Measurements from ENCODE around the gene ACTL7A.
"Not testable (repeated sequence)": the region's sequence is repeated elsewhere in the genome, so short reads cannot be mapped to it uniquely, and the experiment has no call there.

ACTL7A gene

DNA sequence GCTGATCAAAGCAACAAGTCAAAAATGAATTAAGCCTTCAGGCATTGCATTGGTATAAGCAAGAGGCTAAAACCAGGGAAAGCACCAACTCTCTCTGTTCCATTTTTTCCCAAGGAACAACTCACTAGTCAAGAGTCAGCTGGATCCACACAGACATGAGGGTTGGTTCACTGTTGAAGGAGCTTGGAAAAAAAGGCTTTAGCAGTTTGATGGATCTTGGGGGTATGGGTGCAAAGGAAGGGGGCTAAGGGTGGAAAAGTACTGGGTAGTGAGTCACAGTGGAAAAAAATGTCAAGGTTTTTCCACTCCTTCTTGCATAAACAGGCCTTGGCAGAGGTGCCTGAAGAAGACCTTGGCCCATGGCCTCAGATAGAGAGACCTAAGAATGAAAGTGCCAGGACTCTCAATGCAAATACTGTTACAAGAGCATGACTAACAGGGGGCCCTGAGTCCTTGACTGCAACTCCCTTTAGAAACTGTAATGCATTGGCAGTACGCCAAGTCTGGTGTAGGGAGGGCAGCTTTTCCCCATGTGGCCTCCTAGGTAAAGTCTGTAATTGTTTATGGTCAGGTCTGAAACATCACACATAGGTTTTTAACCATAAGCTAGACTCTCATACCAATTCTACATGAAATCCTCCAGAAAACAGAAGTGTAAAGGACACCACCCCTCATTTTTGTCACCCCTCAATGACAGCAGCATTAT lies 23.7 kb downstream of the ACTL7A start:
- DNase-seq (ENCODE audit: low read depth, low spot score) = peak; percentile 23
- ChIA-PET POLR2A (no interaction called here), CTCF (interaction anchor here (1.6 kb wide), 1 partner anchor 11 kb away, joined by 3 read pairs; no protein-coding TSS in a partner anchor)
- TF ChIP-seq, protein P1, sequence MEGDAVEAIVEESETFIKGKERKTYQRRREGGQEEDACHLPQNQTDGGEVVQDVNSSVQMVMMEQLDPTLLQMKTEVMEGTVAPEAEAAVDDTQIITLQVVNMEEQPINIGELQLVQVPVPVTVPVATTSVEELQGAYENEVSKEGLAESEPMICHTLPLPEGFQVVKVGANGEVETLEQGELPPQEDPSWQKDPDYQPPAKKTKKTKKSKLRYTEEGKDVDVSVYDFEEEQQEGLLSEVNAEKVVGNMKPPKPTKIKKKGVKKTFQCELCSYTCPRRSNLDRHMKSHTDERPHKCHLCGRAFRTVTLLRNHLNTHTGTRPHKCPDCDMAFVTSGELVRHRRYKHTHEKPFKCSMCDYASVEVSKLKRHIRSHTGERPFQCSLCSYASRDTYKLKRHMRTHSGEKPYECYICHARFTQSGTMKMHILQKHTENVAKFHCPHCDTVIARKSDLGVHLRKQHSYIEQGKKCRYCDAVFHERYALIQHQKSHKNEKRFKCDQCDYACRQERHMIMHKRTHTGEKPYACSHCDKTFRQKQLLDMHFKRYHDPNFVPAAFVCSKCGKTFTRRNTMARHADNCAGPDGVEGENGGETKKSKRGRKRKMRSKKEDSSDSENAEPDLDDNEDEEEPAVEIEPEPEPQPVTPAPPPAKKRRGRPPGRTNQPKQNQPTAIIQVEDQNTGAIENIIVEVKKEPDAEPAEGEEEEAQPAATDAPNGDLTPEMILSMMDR (IDR thresholded peaks at IDR 0.05; ENCODE audit: insufficient read depth, low read length, missing control alignments) = no peak
- H3K4me3 ChIP-seq (ENCODE audit: low read depth, low read length) = no peak overlapping the region

DNA sequence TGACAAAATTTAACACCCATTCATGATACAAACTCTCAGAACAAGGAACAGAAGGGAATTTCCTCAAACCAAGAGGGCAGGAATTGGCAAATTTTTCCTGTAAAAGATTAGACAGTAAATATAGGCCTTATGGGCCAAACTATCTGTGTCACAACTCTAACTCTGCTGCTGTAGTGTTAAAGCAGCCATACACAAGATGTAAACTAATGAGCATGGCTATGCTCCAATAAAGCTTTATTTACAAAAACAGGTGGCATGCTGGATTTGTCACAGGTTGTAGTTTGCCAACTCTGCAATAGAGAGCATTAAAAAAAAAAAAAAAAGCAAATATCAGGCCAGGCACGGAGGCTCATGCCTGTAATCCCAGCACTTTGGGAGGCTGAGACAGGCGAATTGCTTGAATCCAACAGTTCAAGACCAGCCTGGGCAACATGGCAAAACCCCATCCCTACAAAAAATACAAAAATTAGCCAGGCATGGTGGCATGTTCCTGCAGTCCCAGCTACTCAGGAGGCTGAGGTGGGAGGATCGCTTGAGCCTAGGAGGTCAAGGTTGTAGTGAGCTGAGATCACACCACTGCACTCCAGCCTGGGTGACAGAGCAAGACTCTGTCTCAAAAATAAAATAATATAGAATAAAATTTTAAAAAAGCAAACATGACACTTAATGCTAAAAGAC lies 24.7 kb downstream of the ACTL7A start:
- POLR2A ChIA-PET; H3K4me3 ChIP-seq (ENCODE audit: low read depth, low read length); DNase-seq (ENCODE audit: low read depth, low spot score): not testable (repeated sequence)
- CTCF ChIA-PET = interaction anchor here (1.6 kb wide), 1 partner anchor 10 kb away, joined by 3 read pairs; no protein-coding TSS in a partner anchor

- CTCF ChIA-PET = interaction anchor here (0.6 to 2.2 kb wide), 10 partner anchors 9 to 522 kb away, joined by 3 to 9 read pairs (median 4); no protein-coding TSS in a partner anchor
- TF ChIP-seq, protein P1 (IDR thresholded peaks at IDR 0.05; ENCODE audit: insufficient read depth, low read length, missing control alignments) = no peak
- POLR2A ChIA-PET = no interaction called here
- no peak overlapping the region for H3K4me3 ChIP-seq (ENCODE audit: low read depth, low read length)
- DNase-seq (ENCODE audit: low read depth, low spot score) = peak; percentile 12
Measured at GRCh38 chr9:108889649-108890067, 27.6 kb downstream of the ACTL7A start.

DNA sequence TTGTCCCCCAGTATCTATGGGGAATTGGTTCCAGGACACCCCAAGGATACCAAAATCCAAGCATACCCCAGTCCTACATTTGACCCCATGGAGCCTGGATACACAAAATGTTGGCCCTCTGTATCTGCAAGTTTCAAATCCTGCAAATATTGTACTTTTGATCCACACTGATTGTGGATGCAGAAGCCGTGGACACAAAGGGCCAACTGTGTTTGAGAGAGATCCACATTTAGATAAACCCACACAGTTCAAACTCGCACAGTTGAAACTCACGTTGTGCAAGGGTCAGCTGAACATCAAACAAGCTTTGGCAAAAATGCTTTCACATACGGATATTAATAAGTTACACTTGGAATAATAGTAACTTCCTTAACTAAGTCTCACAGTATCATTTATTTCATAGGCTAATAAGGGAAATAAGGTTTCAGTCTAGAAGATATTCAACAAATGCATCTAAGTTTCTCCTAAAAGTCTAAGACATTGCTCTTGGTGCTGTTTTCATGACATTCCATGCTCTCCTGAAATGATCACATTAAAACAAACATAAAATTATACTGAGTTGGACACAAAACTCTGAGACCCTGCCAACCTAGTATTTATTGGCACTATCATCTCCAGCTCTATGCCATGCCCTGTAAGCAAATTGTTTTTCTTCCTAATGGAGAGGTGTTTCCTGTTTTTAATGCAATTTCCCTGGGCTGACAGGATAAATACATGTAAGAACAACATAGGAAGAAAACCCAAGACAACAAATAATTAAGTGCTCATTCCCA lies 32.3 kb downstream of the ACTL7A start:
- no peak for DNase-seq (ENCODE audit: low read depth, low spot score)
- CTCF ChIA-PET = no interaction called here
- TF ChIP-seq, protein P1 (IDR thresholded peaks at IDR 0.05; ENCODE audit: insufficient read depth, low read length, missing control alignments) = no peak
- no peak overlapping the region for H3K4me3 ChIP-seq (ENCODE audit: low read depth, low read length)
- POLR2A ChIA-PET = no interaction called here

GRCh38 chr9:108897324-108898096 lies 35.4 kb downstream of the ACTL7A start:
- TF ChIP-seq, protein P1 (IDR thresholded peaks at IDR 0.05; ENCODE audit: insufficient read depth, low read length, missing control alignments) = no peak
- no peak overlapping the region for H3K4me3 ChIP-seq (ENCODE audit: low read depth, low read length)
- ChIA-PET CTCF (interaction anchor here (1.3 kb wide), 1 partner anchor 8 kb away, joined by 3 read pairs; no protein-coding TSS in a partner anchor), POLR2A (no interaction called here)
- DNase-seq (ENCODE audit: low read depth, low spot score) = no peak

- DNase-seq (ENCODE audit: low read depth, low spot score); POLR2A ChIA-PET; H3K4me3 ChIP-seq (ENCODE audit: low read depth, low read length): not testable (repeated sequence)
- CTCF ChIA-PET = interaction anchor here (0.7 to 1.3 kb wide), 3 partner anchors 9 to 1385 kb away, joined by 3 to 4 read pairs (median 3); no protein-coding TSS in a partner anchor
Measured at GRCh38 chr9:108899023-108899695, 37.1 kb downstream of the ACTL7A start.

Data from AG04449 (cell line).